ENCODE data around the gene POLL. TPM values are rescaled to one million over a fixed set of nuclear protein-coding genes. Genes with fewer than 3 reads are reported as not detected.

The POLL gene
- polyA plus RNA-seq, 2 of the 4 experiments (the other 2 are of a cell fraction) = 13.3 to 16.7 TPM

DNA sequence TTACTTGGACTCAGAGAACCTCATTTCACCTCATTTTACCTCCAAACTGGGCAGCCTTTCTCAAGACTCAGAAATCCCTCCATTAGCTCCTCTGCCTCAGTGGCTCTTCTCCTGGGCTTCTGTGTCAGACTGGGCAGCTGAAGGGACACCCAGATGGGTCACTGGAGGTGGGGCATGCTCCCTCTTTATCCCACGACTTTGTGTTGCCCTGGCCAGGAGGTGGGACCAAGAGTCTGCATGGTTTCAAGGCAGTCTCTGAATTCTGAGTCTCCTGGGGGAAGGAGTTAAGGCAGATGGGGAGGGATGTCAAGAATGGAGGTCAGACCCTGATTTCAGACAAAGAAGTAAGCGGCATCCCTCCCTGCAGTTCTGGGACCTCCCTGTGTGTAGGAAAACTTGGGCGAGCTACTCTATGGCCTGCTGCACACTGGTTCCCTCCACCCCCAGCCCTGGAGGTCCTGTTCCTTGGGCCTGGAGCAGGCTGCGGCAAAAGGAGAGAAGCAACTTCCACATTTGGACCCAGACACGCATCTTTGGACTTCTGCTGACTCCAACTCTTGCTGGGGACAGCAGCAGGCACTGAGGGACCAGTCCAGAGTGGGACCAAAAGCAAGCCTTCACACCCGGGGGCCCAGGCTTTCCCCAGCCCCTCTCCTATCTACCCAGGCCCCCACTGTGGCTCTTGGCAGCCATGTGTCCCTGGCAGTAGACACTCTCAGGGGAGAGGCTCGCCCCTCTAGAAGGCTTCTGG lies 10.8 kb downstream of the POLL start:
- DNase-seq (ENCODE audit: low read depth in 1 of 2, low spot score in 1 of 2) (no peak), FAIRE-seq (no peak), ATAC-seq (no peak)
- 79% methylated on average over 6 of the region's 7 CpGs for whole genome bisulfite sequencing (ENCODE audit: missing lambda C conversion rate)
- Histone ChIP-seq H3K9me3 (peaks cover 12% of the 10 kb centered on the region; the same call in 2 of the 3 replicates), H3K4me3 (no peak overlapping the region), H3K4me2 (no peak overlapping the region), H3K4me1 (peaks cover 7% of the 10 kb centered on the region; the same call in 2 of the 3 replicates), H3K27ac (no peak overlapping the region; a peak in 1 of 6 replicates)
- TF ChIP-seq JUNB (IDR thresholded peaks at IDR 0.05) = no peak
- TF ChIP-seq HOXB5 (CRISPR knock-in tag; IDR thresholded peaks at IDR 0.05) = no peak
- no peak for TF ChIP-seq HOXB13 (CRISPR knock-in tag; IDR thresholded peaks at IDR 0.05; ENCODE audit: low read depth)
- TF ChIP-seq MAZ (IDR thresholded peaks at IDR 0.05; ENCODE audit: borderline replicate concordance, low read depth, low read length) = no peak
- no peak for TF ChIP-seq KDM5A (IDR thresholded peaks at IDR 0.05)
- TF ChIP-seq POLR2AphosphoS2 (conservative IDR thresholded peaks at IDR 0.05; ENCODE audit: low read length) = no peak
- TF ChIP-seq HEYL (CRISPR knock-in tag; IDR thresholded peaks at IDR 0.05) = no peak
- TF ChIP-seq, protein P1, sequence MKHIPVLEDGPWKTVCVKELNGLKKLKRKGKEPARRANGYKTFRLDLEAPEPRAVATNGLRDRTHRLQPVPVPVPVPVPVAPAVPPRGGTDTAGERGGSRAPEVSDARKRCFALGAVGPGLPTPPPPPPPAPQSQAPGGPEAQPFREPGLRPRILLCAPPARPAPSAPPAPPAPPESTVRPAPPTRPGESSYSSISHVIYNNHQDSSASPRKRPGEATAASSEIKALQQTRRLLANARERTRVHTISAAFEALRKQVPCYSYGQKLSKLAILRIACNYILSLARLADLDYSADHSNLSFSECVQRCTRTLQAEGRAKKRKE (CRISPR knock-in tag; IDR thresholded peaks at IDR 0.05; ENCODE audit: low read depth) = no peak
- no peak for TF ChIP-seq MYC (IDR thresholded peaks at IDR 0.05; ENCODE audit: borderline replicate concordance, low read length)
- TF ChIP-seq, protein P2, sequence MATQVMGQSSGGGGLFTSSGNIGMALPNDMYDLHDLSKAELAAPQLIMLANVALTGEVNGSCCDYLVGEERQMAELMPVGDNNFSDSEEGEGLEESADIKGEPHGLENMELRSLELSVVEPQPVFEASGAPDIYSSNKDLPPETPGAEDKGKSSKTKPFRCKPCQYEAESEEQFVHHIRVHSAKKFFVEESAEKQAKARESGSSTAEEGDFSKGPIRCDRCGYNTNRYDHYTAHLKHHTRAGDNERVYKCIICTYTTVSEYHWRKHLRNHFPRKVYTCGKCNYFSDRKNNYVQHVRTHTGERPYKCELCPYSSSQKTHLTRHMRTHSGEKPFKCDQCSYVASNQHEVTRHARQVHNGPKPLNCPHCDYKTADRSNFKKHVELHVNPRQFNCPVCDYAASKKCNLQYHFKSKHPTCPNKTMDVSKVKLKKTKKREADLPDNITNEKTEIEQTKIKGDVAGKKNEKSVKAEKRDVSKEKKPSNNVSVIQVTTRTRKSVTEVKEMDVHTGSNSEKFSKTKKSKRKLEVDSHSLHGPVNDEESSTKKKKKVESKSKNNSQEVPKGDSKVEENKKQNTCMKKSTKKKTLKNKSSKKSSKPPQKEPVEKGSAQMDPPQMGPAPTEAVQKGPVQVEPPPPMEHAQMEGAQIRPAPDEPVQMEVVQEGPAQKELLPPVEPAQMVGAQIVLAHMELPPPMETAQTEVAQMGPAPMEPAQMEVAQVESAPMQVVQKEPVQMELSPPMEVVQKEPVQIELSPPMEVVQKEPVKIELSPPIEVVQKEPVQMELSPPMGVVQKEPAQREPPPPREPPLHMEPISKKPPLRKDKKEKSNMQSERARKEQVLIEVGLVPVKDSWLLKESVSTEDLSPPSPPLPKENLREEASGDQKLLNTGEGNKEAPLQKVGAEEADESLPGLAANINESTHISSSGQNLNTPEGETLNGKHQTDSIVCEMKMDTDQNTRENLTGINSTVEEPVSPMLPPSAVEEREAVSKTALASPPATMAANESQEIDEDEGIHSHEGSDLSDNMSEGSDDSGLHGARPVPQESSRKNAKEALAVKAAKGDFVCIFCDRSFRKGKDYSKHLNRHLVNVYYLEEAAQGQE (IDR thresholded peaks at IDR 0.05) = no peak
- TF ChIP-seq CBX8 (IDR thresholded peaks at IDR 0.05) = no peak
- no peak for TF ChIP-seq RFX5 (IDR thresholded peaks at IDR 0.05)
- no peak for TF ChIP-seq ZNF302 (CRISPR knock-in tag; IDR thresholded peaks at IDR 0.05)
- no peak for TF ChIP-seq RARB (CRISPR knock-in tag; IDR thresholded peaks at IDR 0.05)
- TF ChIP-seq, protein P3, sequence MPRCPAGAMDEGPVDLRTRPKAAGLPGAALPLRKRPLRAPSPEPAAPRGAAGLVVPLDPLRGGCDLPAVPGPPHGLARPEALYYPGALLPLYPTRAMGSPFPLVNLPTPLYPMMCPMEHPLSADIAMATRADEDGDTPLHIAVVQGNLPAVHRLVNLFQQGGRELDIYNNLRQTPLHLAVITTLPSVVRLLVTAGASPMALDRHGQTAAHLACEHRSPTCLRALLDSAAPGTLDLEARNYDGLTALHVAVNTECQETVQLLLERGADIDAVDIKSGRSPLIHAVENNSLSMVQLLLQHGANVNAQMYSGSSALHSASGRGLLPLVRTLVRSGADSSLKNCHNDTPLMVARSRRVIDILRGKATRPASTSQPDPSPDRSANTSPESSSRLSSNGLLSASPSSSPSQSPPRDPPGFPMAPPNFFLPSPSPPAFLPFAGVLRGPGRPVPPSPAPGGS (IDR thresholded peaks at IDR 0.05) = no peak
- no peak for TF ChIP-seq ZFP36 (IDR thresholded peaks at IDR 0.05; ENCODE audit: borderline replicate concordance, partially characterized antibody)
- TF ChIP-seq, protein P4, sequence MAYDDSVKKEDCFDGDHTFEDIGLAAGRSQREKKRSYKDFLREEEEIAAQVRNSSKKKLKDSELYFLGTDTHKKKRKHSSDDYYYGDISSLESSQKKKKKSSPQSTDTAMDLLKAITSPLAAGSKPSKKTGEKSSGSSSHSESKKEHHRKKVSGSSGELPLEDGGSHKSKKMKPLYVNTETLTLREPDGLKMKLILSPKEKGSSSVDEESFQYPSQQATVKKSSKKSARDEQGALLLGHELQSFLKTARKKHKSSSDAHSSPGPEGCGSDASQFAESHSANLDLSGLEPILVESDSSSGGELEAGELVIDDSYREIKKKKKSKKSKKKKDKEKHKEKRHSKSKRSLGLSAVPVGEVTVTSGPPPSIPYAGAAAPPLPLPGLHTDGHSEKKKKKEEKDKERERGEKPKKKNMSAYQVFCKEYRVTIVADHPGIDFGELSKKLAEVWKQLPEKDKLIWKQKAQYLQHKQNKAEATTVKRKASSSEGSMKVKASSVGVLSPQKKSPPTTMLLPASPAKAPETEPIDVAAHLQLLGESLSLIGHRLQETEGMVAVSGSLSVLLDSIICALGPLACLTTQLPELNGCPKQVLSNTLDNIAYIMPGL (CRISPR knock-in tag; IDR thresholded peaks at IDR 0.05; ENCODE audit: borderline replicate concordance) = no peak
- ChIA-PET POLR2A (interaction anchor here (1.7 kb wide), 1 partner anchor 11 kb away, joined by 7 read pairs; the partner anchor contains the start of genes DPCD and POLL), CTCF (interaction anchor here (0.9 to 4.9 kb wide), 6 partner anchors 7 to 363 kb away, joined by 3 to 34 read pairs (median 6); partner anchors contain the start of genes DPCD and POLL)
